HG02588 (cell line): ENCODE measurements around the gene HSDL1.

ENCODE experiments used
- ATAC-seq: cut with Tn5 transposase; IDR thresholded peaks from one replicate; pipeline ENCODE4 v1.9.1; 2021; ENCODE audit warnings: mild to moderate bottlenecking, moderate library complexity; ENCODE audit not compliant: unreplicated experiment

Gene HSDL1

DNA sequence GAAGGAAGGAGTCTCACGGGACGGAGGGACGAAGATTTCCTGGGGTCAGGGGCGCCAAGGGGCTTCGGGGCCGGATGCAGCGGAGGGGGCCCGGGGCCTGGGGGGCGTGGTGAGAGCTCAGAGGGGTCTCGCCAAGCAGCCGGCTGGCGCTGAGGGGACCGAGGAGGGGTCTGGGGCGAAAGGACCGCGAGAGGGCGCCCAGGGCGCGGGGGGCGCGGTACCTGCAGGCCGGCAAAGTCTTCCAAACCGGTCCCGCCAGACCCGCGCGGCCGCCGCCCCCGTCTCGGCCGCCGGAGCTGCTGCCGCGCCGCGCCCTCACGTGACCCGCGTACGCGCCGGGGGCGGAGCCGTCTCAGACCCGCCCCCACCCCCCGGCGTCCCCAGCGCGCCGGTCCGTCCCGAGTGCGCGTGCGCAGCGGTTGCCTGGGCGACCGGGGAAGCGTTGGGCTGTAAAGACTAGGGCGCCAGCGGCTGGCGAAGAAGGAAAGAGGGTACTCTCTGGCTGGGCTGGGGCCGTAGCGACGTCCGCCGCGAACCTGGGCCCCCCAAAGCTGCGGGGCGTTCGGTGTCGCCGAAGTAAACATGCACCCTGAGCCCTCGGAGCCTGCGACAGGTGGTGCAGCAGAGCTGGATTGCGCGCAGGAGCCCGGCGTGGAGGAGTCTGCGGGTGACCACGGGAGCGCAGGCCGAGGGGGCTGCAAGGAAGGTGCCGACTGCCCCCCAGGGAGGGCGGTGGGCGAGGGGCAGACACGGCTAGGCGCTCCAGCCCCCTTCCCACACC, at the start of gene HSDL1, which contains the start of gene DNAAF1:
HSDL1 (minus strand) TSS at position 319 of the 781 bp plus-strand sequence. CDS start 13,856 bp downstream, outside the sequence.
DNAAF1 (plus strand) TSS at position 450 of the 781 bp plus-strand sequence; CDS start at position 583, 133 bp downstream.
- peak; percentile 77 for ATAC-seq

DNA sequence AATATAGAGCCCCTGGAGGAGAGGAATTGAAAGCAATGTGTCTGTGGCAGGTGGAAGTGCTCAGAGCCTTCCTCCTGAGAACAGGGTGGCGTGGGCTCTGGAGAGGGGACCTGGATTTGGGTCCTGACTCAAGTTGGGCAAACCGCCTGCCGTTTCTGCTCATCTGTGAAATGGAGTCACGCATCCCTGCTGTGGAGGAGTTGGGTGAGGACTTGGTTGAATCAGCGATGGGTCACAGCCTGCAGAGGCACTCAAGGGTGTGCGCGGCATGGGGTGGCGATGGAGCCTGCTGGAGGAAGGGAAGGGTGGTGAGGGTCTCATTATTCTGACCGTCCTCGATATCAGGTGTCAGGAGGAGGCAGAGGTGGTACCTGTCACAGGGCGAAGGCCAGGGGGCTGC, 49.0 kb upstream of the HSDL1 start:
- ATAC-seq = no peak

GRCh38 chr16:84193480-84193879, 48.5 kb upstream of the HSDL1 start:
- no peak for ATAC-seq

- ATAC-seq = no peak
Observed at GRCh38 chr16:84191466-84191865, 46.5 kb upstream of the HSDL1 start.

DNA sequence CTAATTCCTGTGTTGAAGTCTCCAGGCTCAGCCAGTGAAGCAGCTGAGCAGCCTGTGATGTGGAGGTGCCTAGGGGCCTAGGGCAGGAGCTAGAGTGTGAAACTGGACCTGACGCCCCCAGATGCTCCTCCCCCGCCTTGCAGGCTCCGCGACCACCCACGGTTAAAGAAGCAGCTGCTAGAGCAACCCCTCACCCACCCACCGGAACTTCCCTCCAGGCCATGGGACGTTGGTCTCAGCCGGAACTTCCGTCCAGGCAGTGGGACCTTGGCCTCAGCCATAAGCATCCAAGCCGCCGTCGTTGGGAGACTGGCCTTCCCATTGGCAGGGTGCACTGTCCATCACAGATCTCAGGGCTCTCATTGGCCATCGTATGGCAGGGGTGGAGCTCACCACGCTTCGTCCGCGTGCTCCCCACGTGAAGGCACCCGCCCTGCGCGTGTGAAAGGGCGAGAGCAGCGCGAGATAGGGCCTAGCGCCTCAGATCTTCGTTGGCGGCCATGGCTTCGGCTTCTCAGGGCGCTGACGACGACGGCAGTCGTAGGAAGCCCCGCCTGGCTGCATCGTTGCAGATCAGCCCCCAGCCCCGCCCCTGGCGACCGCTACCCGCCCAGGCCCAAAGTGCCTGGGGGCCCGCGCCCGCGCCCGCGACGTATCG, 45.9 kb upstream of the HSDL1 start, which contains the start of gene ADAD2:
ADAD2 (plus strand) TSS at position 427 of the 658 bp plus-strand sequence; CDS start at position 501, 74 bp downstream.
- ATAC-seq = no peak

DNA sequence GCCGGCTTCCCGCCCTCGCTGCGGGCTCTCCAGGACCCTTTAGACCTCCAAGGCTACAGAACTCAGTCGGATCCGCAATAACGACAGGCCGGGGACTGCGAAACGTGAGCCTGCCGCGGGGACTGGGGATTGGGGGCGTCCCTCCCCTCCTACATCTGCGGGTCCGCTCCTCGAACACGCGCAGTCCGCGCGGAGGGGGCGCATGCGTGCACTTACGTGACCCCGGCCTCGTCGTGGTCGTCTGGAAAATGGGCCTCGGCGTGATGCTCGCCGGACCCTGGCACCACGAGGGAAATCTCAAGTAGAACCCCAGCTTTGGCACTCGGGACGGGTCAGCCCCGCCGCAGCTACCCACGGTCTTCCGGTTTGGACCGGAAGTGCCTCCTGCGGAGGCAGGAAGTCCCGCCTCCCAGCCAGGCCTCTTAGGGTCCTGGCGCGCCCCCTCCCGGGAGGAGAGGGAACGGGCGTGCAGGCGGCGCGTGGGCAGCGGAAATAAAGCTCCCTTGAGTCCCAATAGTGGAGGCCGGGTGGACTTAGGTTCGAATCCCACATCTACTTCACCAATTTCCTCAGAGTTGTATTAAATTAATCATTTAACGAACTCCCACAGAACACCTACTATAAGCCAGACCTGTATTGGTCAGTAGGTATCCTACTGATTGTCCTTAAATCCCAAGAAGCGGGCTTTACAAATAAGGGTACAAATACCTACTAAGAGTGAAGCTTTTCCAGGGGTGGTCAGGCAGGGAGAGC, 41.9 kb upstream of the HSDL1 start, which contains the start of gene TAF1C:
TAF1C (minus strand) TSS at position 373 of the 753 bp plus-strand sequence. CDS start 2,069 bp downstream, outside the sequence.
- ATAC-seq = peak; percentile 94

DNA sequence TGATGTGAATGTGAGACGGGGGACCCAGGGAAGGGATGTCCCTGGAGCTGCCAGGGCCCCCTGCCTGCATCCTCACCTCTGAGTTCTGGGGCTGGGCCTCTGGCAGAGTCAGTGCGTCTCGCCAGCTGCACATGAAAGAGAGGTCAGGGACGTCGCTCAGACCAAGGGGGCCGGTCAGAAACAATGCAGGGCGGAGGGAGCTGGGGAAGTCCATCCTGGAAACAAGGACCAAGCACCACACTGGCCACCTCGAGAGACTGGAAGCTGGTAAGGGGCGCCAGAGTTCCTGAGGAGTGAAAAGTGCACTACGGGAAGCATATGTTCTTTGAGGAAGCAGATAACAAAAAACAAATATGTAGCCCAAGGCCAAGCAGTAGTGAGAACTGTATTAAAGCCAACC, 39.8 kb upstream of the HSDL1 start:
- no peak for ATAC-seq

- no peak for ATAC-seq
Observed at GRCh38 chr16:84183911-84184591, 39.1 kb upstream of the HSDL1 start.

DNA sequence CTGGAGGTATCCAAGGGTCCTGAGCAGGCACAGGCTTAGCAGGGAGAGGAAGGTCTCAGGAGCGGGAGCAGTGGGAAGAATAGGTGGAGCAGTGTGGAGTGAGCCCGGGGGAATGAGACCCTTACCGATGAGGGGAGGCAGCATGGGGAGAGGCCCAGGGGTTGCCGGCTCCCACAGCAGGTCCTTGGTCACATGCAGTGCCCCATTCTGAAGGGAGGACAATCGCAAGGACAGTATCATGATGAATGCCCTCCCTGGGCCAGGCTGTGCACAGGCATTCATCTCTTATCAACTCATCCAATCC, 38.5 kb upstream of the HSDL1 start:
- no peak for ATAC-seq

- no peak for ATAC-seq
Observed at GRCh38 chr16:84182680-84183571, 37.9 kb upstream of the HSDL1 start.

- no peak for ATAC-seq
Observed at GRCh38 chr16:84182104-84182503, 37.1 kb upstream of the HSDL1 start.

GRCh38 chr16:84181144-84181915, 36.4 kb upstream of the HSDL1 start:
- ATAC-seq = no peak

- no peak for ATAC-seq
Observed at GRCh38 chr16:84180519-84181140, 35.7 kb upstream of the HSDL1 start.

DNA sequence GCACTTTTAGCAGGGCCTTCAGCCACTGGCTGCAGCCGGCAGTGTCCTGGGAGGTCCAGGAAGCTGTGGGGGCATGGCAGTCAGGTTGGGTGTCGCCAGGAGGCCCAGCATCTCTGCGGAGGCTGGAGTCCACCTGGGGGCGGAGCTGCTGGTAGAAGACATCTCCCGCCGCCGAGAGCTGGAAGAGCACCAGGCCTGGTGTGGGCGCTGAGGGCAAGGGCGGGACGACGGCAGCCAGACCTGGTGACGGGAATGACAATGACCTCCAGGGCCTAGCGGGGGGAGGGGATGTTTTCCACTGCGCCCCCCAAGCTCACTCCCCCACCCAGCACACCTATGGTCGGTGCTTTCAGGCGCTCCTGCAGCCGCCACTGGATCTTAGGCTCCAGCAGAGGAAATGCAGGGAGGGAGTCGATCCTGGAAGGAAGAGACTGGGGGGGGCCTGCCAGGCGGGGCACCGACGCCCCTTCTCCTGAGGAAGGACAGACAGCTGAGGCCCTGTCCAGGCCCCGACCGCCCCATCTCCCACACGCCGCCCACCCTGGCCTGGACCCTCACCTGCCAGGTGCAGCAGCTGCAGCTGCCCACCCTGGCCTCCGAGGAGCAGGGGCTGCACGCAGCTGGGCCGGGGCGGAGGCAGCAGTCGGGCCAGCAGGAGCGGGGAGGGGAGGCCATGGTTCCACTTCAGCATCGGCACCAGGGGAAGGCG, 34.8 kb upstream of the HSDL1 start:
- ATAC-seq = no peak

DNA sequence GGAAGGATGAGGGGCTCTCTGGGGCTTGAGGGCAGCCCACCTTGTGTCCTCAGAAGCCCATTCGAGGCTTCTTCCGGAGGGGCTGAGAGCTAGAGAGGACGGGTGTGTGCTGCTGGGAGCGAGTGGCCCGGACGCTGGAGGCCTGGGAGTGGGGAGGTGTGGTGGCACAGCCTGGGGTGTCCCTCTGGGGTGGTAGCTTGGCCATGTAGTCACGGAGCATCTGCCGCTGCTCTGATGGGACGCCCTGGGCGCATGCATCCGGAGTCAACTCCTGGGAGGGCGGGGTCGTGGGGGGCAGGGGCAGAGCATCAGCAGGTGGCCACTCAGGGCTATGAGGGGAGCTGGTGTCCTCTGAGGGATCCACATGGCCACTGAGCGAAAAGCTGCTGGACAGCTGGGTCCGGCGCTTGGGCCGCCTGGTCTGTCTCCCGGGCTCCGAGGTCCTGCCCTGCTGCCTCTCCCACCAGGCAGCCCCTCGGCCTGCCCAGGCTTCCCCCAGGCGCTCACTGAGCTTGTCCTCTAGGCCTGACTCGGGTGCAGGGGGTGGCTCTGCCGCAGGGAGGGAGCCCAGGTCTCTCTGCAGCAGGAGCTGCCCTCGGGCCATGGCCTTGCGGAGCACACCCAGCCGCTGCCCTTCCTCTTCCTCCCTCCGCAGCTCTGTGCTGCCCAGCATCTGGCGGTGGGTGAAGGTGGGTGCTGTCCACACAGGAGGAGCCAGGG, 34.1 kb upstream of the HSDL1 start:
- no peak for ATAC-seq

GRCh38 chr16:84178146-84178765, 33.3 kb upstream of the HSDL1 start:
- ATAC-seq = no peak

- ATAC-seq = no peak
Observed at GRCh38 chr16:84177741-84178073, 32.7 kb upstream of the HSDL1 start.
